HL-60 (cell line): Measurements from ENCODE around the gene TTC32.

Source experiments
- DNase-seq, 2 experiments: peaks; one replicate each; pipeline ENCODE4 v3.0.0-alpha.2; 2010 to 2020; ENCODE audit warnings: low read depth in 1 of 2, low spot score in 1 of 2
- H3K27ac ChIP-seq: fragments of 250-450 bp; sonication (Bioruptor Pico); replicated peaks from 2 replicates; pipeline ENCODE4 v1.5.1; 2020; ENCODE audit warnings: mild to moderate bottlenecking, moderate library complexity
- H3K27me3 ChIP-seq: fragments of 250-450 bp; sonication (Bioruptor Pico); 2 replicates; pipeline ENCODE4 v1.5.1; 2021; ENCODE audit warnings: mild to moderate bottlenecking, moderate library complexity; ENCODE audit not compliant: insufficient read depth, poor library complexity, severe bottlenecking
- H3K4me3 ChIP-seq: replicated peaks from 2 replicates; pipeline ENCODE4 v1.5.1; 2011; ENCODE audit warnings: mild to moderate bottlenecking, control low read depth, low read length; ENCODE audit not compliant: insufficient read depth
- GABPA ChIP-seq: IDR thresholded peaks from 2 replicates; pipeline ENCODE4 v1.6.1; 2012; ENCODE audit warnings: low read depth
- POLR2AphosphoS5 ChIP-seq: IDR thresholded peaks from 2 replicates; pipeline ENCODE4 v1.6.1; 2012; ENCODE audit warnings: low read depth
- REST ChIP-seq: IDR thresholded peaks from 2 replicates; pipeline ENCODE4 v1.6.1; 2012; ENCODE audit warnings: low read depth; ENCODE audit not compliant: insufficient replicate concordance
- SPI1 ChIP-seq: IDR thresholded peaks from 2 replicates; pipeline ENCODE4 v1.6.1; 2012; ENCODE audit warnings: low read depth, mild to moderate bottlenecking, borderline replicate concordance
- TF ChIP-seq, protein P1 (sequence below): IDR thresholded peaks from one replicate; pipeline ENCODE4 v1.5.1; 2011; ENCODE audit warnings: low read length, control low read depth, inconsistent platforms; ENCODE audit not compliant: insufficient read depth

The TTC32 gene

DNA sequence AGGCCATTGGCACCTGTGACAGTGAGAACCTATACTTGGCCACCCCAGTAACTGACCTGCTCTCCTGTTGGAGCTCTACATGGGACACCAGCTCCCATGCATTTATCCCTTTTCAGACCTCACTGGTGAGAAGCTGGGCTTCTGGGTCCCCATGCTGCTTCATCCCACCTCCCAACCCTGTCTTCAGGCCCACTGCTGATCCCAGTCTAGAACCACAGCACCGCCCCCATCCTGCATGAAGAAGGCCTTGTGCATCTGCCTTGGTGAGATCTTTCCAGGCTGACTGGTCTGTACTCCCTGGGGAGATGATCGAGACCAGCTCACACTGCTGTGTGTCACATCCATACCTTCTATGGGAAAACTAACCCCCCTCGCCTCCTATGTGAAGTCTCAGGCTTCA lies 22.7 kb downstream of the TTC32 start:
- no peak for TF ChIP-seq POLR2AphosphoS5
- TF ChIP-seq GABPA: no peak
- TF ChIP-seq, protein P1, sequence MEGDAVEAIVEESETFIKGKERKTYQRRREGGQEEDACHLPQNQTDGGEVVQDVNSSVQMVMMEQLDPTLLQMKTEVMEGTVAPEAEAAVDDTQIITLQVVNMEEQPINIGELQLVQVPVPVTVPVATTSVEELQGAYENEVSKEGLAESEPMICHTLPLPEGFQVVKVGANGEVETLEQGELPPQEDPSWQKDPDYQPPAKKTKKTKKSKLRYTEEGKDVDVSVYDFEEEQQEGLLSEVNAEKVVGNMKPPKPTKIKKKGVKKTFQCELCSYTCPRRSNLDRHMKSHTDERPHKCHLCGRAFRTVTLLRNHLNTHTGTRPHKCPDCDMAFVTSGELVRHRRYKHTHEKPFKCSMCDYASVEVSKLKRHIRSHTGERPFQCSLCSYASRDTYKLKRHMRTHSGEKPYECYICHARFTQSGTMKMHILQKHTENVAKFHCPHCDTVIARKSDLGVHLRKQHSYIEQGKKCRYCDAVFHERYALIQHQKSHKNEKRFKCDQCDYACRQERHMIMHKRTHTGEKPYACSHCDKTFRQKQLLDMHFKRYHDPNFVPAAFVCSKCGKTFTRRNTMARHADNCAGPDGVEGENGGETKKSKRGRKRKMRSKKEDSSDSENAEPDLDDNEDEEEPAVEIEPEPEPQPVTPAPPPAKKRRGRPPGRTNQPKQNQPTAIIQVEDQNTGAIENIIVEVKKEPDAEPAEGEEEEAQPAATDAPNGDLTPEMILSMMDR: no peak
- no peak for TF ChIP-seq SPI1
- TF ChIP-seq REST: no peak
- no peaks in the 10 kb centered on the region for H3K27me3 ChIP-seq
- no peak overlapping the region for H3K27ac ChIP-seq
- no peak for DNase-seq
- no peak overlapping the region for H3K4me3 ChIP-seq

DNA sequence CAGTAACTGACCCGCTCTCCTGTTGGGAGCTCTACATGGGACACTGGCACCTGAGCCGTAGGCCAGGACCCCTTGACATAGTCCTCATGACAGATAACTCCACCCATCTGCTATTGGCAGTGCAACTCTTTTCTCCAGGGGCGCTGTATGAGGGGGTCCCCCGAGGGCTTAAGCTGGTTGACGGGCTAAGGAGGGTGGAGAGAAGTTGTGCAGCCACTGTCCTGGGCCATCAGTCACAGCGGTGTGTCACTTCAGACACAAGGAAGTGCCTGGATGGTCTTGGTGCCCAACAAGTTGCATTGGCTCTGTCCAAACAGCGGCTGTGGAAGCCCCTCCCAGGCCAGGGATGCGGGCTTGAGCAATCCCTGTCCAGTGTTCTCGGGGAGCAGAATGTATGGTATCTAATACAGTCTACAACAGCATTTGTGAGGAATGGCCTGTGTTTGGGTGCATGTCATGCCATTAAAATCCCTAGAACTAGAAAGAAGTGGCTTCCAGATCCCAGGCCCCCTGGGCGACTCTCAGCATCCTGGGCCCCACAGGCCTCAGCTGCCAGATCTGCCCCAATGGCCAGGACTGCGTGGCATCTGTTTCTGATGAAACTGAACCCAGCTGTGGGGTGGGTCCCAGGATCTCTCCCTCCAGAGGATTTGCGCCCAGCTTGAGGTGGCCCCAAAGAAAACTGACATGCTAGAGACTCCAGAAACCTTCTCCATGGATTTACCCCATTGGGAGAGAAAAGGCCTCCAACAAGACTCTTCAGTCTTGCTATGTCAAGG lies 23.3 kb downstream of the TTC32 start:
- TF ChIP-seq SPI1 (no peak), REST (no peak), GABPA (no peak), POLR2AphosphoS5 (no peak)
- TF ChIP-seq, protein P1: no peak
- no peak for DNase-seq
- Histone ChIP-seq H3K4me3 (no peak overlapping the region), H3K27me3 (no peaks in the 10 kb centered on the region), H3K27ac (no peak overlapping the region)

GRCh38 chr2:19876751-19877150 lies 25.0 kb downstream of the TTC32 start:
- TF ChIP-seq GABPA (no peak), SPI1 (no peak), REST (no peak), POLR2AphosphoS5 (no peak)
- TF ChIP-seq, protein P1: no peak
- Histone ChIP-seq H3K4me3 (no peak overlapping the region), H3K27ac (no peak overlapping the region), H3K27me3 (no peaks in the 10 kb centered on the region)
- no peak for DNase-seq
